ENCODE results near the gene ITGA1.
A peak's percentile ranks its signal among the peaks of the same experiment; 100 is the strongest.
"Not testable (repeated sequence)": the region's sequence is repeated elsewhere in the genome, so short reads cannot be mapped to it uniquely, and the experiment has no call there.

ITGA1 gene

GRCh38 chr5:52800394-52801213 is 12.9 kb downstream of the ITGA1 start:
- peak; percentile 14 for DNase-seq (ENCODE audit: low read depth, low spot score)

GRCh38 chr5:52801329-52801728 is 13.6 kb downstream of the ITGA1 start:
- DNase-seq (ENCODE audit: low read depth, low spot score), result no peak

GRCh38 chr5:52802272-52802973 is 14.7 kb downstream of the ITGA1 start:
- no peak for DNase-seq (ENCODE audit: low read depth, low spot score)

GRCh38 chr5:52802974-52803336 is 15.2 kb downstream of the ITGA1 start:
- no peak for DNase-seq (ENCODE audit: low read depth, low spot score)

GRCh38 chr5:52804387-52804791 is 16.7 kb downstream of the ITGA1 start:
- DNase-seq (ENCODE audit: low read depth, low spot score), result no peak

GRCh38 chr5:52804981-52805380 is 17.3 kb downstream of the ITGA1 start:
- DNase-seq (ENCODE audit: low read depth, low spot score), result no peak

GRCh38 chr5:52805615-52806014 is 17.9 kb downstream of the ITGA1 start:
- DNase-seq (ENCODE audit: low read depth, low spot score), result no peak

GRCh38 chr5:52807037-52807436 is 19.3 kb downstream of the ITGA1 start:
- no peak for DNase-seq (ENCODE audit: low read depth, low spot score)

GRCh38 chr5:52807723-52808122 is 20.0 kb downstream of the ITGA1 start:
- DNase-seq (ENCODE audit: low read depth, low spot score), result no peak

GRCh38 chr5:52808316-52808901 is 20.7 kb downstream of the ITGA1 start:
- no peak for DNase-seq (ENCODE audit: low read depth, low spot score)

GRCh38 chr5:52809884-52810283 is 22.2 kb downstream of the ITGA1 start:
- DNase-seq (ENCODE audit: low read depth, low spot score), result no peak

- DNase-seq (ENCODE audit: low read depth, low spot score), result no peak
Observed at GRCh38 chr5:52810426-52810825, 22.7 kb downstream of the ITGA1 start.

- no peak for DNase-seq (ENCODE audit: low read depth, low spot score)
Observed at GRCh38 chr5:52811067-52811749, 23.5 kb downstream of the ITGA1 start.

- no peak for DNase-seq (ENCODE audit: low read depth, low spot score)
Observed at GRCh38 chr5:52814352-52815148, 26.8 kb downstream of the ITGA1 start.

GRCh38 chr5:52817818-52818217 is 30.1 kb downstream of the ITGA1 start:
- DNase-seq (ENCODE audit: low read depth, low spot score), result no peak

- no peak for DNase-seq (ENCODE audit: low read depth, low spot score)
Observed at GRCh38 chr5:52818360-52818759, 30.6 kb downstream of the ITGA1 start.

- not testable (repeated sequence) for DNase-seq (ENCODE audit: low read depth, low spot score)
Observed at GRCh38 chr5:52818807-52819206, 31.1 kb downstream of the ITGA1 start.

- no peak for DNase-seq (ENCODE audit: low read depth, low spot score)
Observed at GRCh38 chr5:52821901-52822300, 34.2 kb downstream of the ITGA1 start.

GRCh38 chr5:52822437-52822836 is 34.7 kb downstream of the ITGA1 start:
- DNase-seq (ENCODE audit: low read depth, low spot score), result no peak

GRCh38 chr5:52824827-52825226 is 37.1 kb downstream of the ITGA1 start:
- DNase-seq (ENCODE audit: low read depth, low spot score), result no peak

GRCh38 chr5:52825826-52826225 is 38.1 kb downstream of the ITGA1 start:
- no peak for DNase-seq (ENCODE audit: low read depth, low spot score)
